Cardiac muscle cell (in vitro differentiated cells and primary cell): ENCODE measurements around the gene ZNF800. TPM values are rescaled to one million over a fixed set of nuclear protein-coding genes. Genes with fewer than 3 reads are reported as not detected.

Source experiments
- DNase-seq, 2 donors: peaks; one replicate each; pipeline versions ENCODE4 v3.0.0 to v3.0.0-alpha.2; 2010 to 2017; ENCODE audit warnings: low read depth in 1 of 2, low spot score in 1 of 2
- H3K27ac ChIP-seq: fragments of 200-600 bp; sonication (generic); 2 replicates; pipeline ENCODE4 v1.5.1; 2016
- H3K27me3 ChIP-seq: fragments of 200-600 bp; sonication (generic); 2 replicates; pipeline ENCODE4 v1.6.0; 2016; ENCODE audit warnings: control low read depth
- H3K36me3 ChIP-seq: fragments of 200-600 bp; sonication (generic); 2 replicates; pipeline ENCODE4 v1.5.1; 2016; ENCODE audit warnings: control low read depth
- H3K4me1 ChIP-seq: fragments of 200-600 bp; sonication (generic); 2 replicates; pipeline ENCODE4 v1.8.1; 2017; ENCODE audit warnings: low read depth, mild to moderate bottlenecking, mixed run types
- H3K4me3 ChIP-seq: fragments of 200-600 bp; sonication (generic); 2 replicates; pipeline ENCODE4 v1.5.1; 2016; ENCODE audit warnings: mild to moderate bottlenecking
- H3K9me3 ChIP-seq: fragments of 200-600 bp; sonication (generic); 2 replicates; pipeline ENCODE4 v1.5.1; 2017; ENCODE audit warnings: low read depth, mild to moderate bottlenecking, control low read depth
- CTCF ChIP-seq: IDR thresholded peaks from 2 replicates; pipeline ENCODE4 v1.5.1; 2012; ENCODE audit warnings: low read depth, mild to moderate bottlenecking, low read length
- polyA plus RNA-seq: library from polyadenylated mRNA; unstranded; fragments of >200 nt; fragmentation: Nextera tagmentation; extraction: Ambion mirVana; gene quantifications from 2 replicates; pipeline ENCODE4 v1.2.1, GENCODE V29; 2016
- total RNA-seq: library from RNA; depleted of rRNA; stranded (reverse); fragments of >200 nt; gene quantifications from 2 replicates; pipeline ENCODE4 v1.2.3, GENCODE V29; 2016

ZNF800 gene
- total and polyA plus RNA-seq, 2 experiments from 2014 or later, result 13.7 to 22.5 TPM

- Histone ChIP-seq H3K9me3 (no peaks in the 10 kb centered on the region), H3K4me3 (no peak overlapping the region), H3K4me1 (no peaks in the 10 kb centered on the region), H3K27me3 (peaks cover 17% of the 10 kb centered on the region), H3K27ac (no peak overlapping the region), H3K36me3 (no peaks in the 10 kb centered on the region)
- no peak for DNase-seq
- no peak for TF ChIP-seq CTCF
Measured at GRCh38 chr7:127353897-127354296, 38.6 kb downstream of the ZNF800 start.

- DNase-seq, result no peak
- Histone ChIP-seq H3K27ac (no peak overlapping the region), H3K9me3 (no peaks in the 10 kb centered on the region), H3K4me1 (no peaks in the 10 kb centered on the region), H3K4me3 (no peak overlapping the region), H3K27me3 (peaks cover 42% of the 10 kb centered on the region), H3K36me3 (no peaks in the 10 kb centered on the region)
- TF ChIP-seq CTCF, result no peak
Measured at GRCh38 chr7:127350586-127350985, 41.9 kb downstream of the ZNF800 start.

- no peaks in the 10 kb centered on the region for H3K36me3 ChIP-seq
- TF ChIP-seq CTCF, result no peak
- H3K4me3 ChIP-seq, result no peak overlapping the region
Measured at GRCh38 chr7:127349881-127350280, 42.6 kb downstream of the ZNF800 start.

GRCh38 chr7:127348247-127348631 lies 44.3 kb downstream of the ZNF800 start:
- Histone ChIP-seq H3K27ac (no peak overlapping the region), H3K9me3 (no peaks in the 10 kb centered on the region), H3K4me3 (peak overlapping the region; percentile 32), H3K4me1 (no peaks in the 10 kb centered on the region), H3K27me3 (peaks cover 44% of the 10 kb centered on the region), H3K36me3 (no peaks in the 10 kb centered on the region)
- DNase-seq, result no peak
- TF ChIP-seq CTCF, result no peak

More at GRCh38 chr7:127349881-127350280, 42.6 kb downstream of the ZNF800 start:
- DNase-seq, result no peak
- Histone ChIP-seq H3K9me3 (no peaks in the 10 kb centered on the region), H3K27ac (no peak overlapping the region), H3K27me3 (peaks cover 44% of the 10 kb centered on the region), H3K4me1 (no peaks in the 10 kb centered on the region)

GRCh38 chr7:127347567-127348246 lies 44.8 kb downstream of the ZNF800 start:
- H3K27me3 ChIP-seq, result peaks cover 44% of the 10 kb centered on the region
- H3K4me3 ChIP-seq, result peak overlapping the region; percentile 32
- peak; percentile 35 for TF ChIP-seq CTCF
- H3K4me1 ChIP-seq, result no peaks in the 10 kb centered on the region
- H3K9me3 ChIP-seq, result no peaks in the 10 kb centered on the region
- H3K27ac ChIP-seq, result no peak overlapping the region
- H3K36me3 ChIP-seq, result no peaks in the 10 kb centered on the region
- DNase-seq, result peak; percentile 74 to 87
